ENCODE measurements around the gene PRDM9.
"Not testable (repeated sequence)": the region's sequence is repeated elsewhere in the genome, so short reads cannot be mapped to it uniquely, and the experiment has no call there.

PRDM9 gene

DNA sequence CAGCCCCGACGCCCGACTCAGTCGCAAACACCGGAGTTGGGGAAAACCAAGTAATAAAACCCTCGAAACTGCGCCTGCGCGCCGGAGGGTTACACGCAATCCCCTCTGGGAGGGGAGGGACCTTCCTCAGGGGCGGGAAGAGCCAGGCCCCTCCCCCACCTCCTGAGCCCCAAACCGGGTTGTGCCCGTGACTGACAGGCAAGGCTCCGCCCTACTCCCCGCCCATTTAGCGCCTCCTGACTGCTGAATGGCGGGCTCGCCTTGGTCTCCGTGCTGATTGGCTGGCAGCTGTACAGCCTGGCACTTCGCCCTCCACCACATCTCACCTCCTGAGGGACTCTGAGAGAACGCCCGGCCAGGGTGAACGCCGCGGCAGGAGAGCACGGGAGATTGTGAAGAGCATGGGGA lies at the start of gene PRDM9:
TSS of gene PRDM9 (plus strand) at position 332 of the 408 bp plus-strand sequence. CDS start 1,425 bp downstream, outside the sequence.
- peak; percentile 55 for DNase-seq

DNA sequence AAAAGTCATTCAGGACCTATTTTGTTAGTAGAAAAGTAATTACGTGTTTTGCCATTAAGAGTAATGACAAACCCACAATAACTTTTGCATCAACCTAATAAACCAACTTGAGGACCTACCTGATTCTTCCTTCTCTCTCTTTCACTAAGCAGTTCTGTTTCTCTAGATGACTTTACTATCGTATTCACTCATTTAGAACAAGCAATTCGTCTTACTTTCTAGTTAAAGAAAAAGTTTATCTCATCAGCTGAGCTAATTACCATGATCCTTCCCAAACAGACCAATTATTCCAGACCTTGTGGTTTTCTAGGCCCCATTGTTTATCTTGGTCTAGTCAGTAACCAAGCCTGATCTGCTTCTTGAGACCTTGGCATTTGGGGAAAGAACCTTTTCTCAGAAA lies 49.6 kb upstream of the PRDM9 start:
- DNase-seq = no peak

DNA sequence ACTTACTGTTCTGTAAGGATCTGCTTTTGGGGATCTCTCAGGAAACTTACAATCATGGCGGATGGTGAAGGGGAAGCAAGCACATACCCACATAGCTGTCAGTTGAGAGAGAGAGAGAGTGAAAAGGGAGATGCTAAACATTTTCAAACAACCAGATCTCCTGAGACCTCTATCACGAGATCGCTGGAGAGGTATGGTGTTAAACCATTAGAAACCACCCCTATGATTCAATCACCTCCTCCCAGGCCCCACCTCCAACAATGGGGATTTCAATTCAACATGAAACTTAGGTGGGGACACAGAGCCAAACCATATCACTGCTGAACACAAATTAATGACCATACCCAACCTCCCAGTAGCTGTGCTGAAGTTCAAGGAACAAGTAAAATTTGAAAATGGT lies 48.2 kb upstream of the PRDM9 start:
- no peak for DNase-seq

DNA sequence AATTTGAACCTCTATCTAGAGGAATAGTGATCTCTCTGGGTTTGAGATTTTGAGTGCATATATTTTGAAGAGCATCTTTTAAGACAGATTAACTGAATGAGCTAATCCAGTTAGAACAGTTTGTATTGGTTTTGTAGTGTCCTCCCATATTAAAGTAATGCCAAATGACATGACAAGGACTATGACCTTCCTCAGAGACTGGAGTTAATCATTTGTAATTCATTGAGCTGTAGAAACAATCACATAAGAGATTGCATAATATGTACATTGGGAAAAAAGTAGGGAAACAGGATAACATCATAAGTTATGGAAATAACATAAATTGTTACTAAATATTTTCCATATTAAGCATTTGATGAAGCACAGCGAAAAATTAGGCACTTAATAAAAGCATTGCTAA lies 45.8 kb upstream of the PRDM9 start:
- DNase-seq = no peak

DNA sequence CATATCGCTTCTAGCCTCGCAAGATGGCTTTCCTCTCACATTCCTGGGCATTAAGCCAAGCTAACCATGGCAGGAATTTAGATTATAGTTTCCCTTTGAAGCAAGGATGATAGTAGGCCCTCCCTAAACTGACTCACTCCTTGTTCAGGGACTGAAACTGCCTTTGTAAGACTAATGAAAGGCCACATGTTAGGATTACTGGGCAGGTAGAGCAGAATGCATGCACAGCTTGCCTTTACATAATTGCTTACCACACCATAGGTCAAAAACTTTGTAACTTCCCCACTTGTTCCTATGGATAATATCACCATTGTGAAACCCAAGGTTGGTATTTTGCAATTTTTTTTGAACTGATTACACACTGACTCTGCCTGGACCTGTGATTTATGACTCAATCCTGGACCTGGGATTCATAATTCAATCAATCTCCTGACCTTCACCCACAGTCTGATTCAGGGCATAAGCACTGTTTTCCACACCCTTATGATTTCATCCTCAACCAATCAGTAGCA lies 41.0 kb upstream of the PRDM9 start:
- DNase-seq = no peak

DNA sequence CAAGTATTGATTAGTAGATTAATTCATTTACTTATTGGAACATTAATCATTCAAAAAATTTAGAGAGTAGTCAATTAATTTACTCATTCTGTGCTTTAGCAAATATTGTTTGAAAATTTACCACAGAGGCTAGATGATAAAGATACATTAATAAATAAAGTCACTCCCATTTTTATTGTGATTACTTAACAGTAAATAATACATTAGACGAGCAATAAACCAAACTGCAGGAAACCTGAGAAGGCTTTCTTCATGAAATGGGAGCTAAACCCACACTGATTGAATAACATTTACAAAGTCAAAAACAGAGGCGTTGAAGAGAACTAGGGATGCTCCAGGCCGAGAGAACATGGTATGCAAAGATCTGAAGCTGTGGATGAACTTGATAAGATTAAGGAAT lies 38.8 kb upstream of the PRDM9 start:
- DNase-seq = no peak

DNA sequence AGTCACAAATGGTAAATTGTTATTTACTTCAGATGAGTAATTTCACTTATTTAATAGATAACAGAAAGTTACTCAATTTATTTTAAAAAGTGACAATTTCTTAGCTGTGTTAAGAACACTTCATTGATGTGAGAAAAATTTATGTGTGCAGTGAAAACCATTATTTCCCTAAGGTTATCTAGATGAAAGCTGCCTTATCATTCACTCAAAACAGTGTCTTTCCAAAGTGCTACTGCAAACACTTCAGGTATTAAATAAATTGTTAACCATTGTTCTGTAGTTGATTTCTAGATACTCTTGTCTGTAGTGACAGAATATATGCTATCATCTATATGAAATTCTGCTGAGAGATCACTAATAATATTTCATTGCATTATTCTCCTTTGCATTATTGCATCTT lies 33.5 kb upstream of the PRDM9 start:
- DNase-seq = no peak

DNA sequence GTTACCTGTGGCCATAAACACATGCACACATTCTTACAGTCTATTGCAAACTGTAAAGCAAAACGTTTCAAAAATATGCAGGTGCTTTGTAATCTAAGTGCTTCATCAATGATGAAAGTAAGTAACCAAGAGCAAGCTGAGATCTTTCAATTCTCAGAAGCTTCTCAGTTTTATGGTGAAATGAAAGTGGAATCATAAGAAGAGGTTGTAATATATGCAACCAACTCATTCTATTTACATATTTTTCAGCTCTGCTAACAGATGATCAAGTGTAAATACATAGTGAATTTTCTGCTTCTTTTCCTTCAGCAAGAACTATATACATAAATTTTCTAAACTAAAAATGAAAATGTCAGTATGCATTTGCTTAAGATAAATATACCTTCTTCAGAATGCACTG lies 33.1 kb upstream of the PRDM9 start:
- no peak for DNase-seq

DNA sequence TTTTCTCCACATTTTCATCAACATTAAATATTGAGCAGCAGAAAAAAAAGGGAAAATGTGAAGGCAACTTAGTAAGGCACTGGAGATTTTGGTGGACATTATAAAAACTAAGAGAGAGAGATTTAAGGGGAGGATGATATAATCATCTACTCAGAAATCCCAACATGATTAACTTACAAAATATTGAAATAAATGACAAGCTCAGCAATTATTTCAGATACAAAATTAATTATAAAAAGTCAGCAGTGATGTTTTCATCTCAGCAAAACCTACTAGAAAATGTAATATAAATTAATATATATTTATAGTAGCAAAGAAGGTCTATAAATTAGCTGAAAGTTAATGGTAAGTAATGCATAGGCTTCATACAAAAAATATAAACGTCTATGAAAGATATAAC lies 30.8 kb upstream of the PRDM9 start:
- no peak for DNase-seq

DNA sequence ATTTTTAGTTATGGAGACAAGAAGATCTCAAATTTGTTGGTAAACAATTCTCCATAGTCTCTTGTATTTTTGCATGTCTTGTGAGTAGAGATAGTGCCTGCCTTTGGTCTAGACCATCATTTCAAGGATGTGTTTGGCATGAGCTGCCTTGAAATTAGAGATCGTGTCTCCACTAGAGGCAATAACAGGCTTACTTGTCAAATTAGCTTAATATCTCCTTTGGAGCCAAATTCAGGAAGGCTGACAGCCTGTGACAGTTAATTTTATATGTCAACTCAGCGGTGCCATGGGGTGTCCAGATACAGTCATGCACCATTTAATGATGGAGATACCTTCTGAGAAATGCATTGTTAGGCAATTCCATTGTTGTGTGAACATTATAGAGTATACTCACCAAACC lies 24.8 kb upstream of the PRDM9 start:
- DNase-seq = no peak

DNA sequence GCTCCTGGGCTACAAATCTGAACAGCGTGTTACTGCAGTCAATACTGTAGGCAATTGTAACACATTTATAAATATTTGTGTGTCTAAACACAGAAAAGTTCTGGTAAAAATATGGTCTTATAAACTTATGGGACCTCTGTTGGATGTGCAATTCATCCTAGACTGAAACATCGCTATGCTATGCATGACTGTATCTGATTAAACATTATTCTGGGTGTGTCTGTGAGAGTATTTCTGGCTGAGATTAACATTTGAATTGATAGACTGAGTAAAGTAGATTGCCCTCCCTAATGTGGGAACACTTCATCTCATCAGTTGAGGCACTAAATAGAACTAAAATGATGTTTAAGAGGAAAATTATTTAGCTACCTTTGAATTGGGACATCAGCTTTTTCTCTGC lies 24.3 kb upstream of the PRDM9 start:
- DNase-seq = no peak

DNA sequence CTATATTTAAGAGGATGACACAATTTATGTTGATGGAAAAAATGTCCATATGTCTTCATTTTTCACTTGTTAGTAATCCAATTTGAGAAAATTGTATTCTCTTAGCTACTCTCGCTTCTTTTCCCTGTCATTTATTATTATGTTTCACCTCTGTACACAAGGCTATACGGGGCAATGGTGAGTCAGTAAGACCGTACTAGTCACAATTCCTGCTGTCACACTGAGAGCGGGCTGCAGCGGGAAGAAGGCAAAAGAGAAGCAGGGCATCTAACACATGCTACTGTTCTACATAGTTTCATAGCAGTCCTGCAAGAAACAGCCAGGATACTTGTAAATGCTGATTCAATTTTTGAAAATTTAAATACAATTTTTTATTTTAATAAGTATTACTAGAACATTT lies 23.3 kb upstream of the PRDM9 start:
- DNase-seq = no peak

DNA sequence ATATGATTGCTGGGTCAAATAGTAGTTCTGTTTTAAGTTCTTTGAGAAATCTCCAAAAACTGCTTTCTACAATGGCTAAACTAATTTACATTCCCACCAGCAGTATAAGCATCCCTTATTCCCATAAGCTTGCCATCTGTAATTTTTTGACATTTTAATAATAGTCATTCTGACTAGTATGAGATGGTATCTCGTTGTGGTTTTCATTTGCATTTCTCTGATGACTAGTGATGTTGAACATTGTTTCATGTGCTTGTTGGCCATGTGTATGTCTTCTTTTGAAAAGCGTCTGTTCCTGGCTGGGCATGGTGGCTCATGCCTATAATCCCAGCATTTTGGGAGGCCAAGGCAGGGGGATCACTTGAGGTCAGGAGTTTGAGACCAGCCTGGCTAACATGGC lies 21.2 kb upstream of the PRDM9 start:
- not testable (repeated sequence) for DNase-seq

DNA sequence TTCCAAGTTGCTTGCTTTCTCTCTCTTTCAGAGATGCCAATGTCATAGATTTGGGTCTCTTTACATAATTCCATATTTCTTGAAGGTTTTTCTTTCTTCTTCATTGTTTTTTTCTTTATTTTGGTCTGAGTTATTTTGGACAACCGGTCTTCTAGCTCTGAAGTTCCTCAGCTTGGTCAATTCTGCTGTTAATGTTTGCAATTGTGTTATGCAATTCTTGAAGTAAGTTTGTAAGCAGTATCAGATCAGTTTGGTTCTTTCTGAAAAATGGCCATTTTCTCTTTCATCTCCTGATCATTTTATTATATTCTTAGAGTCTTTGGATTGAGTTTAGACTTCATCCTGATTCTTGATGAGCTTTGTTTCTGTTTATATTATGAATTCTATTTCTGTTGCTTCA lies 16.4 kb upstream of the PRDM9 start:
- no peak for DNase-seq

DNA sequence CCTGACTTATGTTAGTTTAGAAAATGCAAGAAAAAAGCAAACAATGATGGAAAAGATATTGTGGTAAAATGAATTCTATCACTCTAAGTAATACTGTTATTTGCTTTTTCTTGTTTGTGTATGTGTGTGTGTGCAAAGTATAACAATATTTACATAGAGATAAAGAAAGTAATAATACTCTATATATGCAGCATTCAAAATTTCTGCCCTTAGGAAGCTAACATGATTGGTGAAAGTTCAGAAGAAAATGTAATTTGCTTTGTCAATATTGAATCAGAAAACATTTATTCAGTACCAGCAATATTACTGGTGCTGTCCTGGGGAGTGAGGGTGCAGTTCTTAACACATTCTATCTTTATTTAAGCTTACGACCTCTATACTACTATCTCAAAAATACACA lies 12.9 kb upstream of the PRDM9 start:
- no peak for DNase-seq

DNA sequence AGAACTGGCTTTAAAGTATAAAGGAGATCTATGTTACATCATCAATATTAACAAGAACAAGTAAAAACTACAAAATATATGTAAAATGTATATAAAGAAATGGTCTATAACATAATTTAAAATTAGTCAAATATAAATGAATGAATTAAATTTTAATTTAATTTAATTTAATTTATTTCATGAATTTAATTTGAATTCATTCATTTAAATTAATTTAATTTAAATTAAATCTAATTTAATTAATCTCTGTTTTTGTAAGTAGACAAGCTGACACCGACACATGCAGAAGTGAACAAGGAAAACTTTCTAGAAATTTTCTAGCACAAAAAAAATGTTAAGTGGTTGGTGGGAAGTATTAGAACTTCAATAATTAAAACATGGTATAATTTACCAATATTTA lies 10.8 kb upstream of the PRDM9 start:
- DNase-seq = no peak

DNA sequence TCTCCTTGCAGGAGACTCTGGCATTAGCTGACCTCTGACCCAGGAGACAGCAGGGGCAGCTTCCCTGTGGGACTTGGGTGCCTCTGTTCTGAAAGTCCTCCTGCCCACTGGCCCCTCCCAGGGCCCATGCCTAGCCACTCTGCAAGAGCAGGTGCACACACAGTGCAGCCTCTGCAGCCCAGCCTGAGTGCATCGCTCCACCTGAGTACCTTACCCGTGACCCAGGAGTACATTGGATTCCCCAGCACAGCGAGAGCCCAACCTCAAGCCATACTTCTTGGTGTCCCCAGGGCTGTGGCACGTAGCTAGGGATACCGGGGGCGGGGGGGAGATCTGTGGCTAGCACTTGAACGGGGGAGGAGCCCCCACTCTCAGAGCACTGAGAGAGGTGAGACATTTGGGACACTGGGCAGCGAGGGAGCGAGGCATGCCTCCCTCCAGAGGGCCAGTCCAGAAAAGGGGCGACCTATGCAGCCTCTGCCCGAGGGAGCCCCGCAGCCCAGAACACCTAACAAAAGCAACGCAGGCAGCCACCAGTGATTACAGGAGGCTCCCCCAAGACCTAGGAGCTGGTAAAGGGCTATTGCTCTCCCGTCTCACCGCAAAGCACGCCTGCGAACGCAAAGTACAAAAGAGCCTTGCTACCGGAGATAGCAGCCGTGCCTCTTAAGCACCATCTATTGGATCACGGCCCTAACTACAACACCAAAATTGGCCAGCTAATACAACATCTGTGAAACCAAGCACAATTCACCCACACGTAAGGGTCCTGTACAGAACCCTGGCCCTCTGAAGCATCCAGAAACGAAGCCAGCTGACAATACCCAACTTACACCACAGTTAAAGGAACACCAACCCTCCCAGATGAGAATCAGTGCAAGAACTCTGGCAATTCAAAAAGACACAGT lies 826 bp upstream of the PRDM9 start:
- DNase-seq = peak; percentile 74

DNA sequence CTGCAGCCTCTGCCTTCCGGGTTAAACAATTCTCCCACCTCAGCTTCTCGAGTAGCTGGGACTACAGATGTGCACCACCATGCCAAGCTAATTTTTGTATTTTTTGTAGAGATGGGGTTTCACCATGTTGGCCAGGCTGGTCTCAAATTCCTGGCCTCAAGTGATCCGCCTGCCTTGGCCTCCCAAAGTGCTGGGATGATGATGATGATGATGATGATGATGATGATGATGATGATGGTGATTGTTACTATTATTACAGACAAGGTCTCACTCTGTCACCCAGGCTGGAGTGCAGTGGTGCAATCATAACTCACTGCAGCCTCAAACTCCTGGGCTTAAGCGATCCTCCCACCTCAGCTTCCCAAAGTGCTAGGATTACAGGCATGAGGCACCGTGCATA lies 3.0 kb downstream of the PRDM9 start:
- DNase-seq = not testable (repeated sequence)

DNA sequence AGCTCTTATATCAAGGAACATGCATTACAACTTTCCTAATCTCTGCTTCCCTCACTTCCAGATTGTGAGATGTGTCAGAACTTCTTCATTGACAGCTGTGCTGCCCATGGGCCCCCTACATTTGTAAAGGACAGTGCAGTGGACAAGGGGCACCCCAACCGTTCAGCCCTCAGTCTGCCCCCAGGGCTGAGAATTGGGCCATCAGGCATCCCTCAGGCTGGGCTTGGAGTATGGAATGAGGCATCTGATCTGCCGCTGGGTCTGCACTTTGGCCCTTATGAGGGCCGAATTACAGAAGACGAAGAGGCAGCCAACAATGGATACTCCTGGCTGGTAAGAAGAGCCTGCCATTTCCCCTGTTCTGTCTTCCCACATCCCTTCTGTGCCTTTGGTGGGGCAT lies 15.1 kb downstream of the PRDM9 start:
- no peak for DNase-seq

DNA sequence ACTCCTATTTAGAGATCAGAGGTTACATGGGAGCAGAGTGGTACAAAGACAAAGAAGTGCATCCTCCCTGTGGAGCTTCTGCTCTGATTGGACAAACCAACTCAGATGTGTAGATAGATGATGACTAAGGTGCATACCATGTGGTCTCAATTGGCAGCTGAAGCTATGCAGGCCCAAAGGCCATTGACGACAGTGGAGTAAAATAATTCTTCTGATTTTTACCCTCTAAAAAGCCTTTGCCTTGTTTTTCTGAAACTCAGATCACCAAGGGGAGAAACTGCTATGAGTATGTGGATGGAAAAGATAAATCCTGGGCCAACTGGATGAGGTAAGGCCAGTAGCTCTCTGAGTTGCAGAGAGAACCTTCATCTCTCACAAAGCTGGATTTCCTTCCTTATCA lies 15.6 kb downstream of the PRDM9 start:
- no peak for DNase-seq

DNA sequence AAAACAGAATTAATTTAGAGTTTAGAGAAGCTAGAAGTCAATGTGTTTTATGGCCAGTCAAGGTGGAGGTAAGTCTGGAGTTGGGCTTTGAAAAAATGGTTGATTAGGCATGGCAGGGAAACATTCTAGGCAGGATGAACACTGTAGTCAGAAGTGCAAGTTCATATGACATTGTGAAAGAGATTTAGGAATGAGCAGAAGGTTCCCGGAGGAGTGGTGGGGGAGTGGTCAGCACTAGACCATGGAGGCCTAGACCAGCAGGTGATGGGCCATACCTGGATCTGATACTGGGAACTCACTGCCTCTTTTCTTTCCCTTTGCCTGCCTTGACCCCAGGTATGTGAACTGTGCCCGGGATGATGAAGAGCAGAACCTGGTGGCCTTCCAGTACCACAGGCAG lies 16.6 kb downstream of the PRDM9 start:
- no peak for DNase-seq

DNA sequence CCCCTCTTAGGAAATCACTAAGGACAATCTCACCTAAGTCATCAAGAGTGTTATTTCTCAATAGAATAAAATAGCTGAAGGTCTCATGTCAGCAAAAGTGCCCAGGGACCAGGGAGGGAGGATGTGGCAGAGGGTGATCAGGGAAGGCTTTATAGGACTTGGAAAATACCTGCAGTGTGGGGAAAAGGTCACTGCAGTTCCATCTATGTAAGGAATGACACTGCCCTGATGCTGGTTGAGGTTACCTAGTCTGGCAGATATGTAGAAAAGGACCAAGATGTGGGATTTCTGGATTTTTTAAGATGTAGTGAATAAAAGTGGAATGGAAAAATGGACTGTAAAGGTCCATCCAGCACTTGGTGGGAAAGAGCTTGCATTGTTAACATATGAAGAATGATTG lies 18.3 kb downstream of the PRDM9 start:
- no peak for DNase-seq

DNA sequence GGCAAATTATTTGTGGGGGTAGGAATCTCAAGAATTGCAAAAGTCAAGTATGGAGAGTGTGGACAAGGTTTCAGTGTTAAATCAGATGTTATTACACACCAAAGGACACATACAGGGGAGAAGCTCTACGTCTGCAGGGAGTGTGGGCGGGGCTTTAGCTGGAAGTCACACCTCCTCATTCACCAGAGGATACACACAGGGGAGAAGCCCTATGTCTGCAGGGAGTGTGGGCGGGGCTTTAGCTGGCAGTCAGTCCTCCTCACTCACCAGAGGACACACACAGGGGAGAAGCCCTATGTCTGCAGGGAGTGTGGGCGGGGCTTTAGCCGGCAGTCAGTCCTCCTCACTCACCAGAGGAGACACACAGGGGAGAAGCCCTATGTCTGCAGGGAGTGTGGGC lies 19.2 kb downstream of the PRDM9 start:
- DNase-seq = not testable (repeated sequence)

DNA sequence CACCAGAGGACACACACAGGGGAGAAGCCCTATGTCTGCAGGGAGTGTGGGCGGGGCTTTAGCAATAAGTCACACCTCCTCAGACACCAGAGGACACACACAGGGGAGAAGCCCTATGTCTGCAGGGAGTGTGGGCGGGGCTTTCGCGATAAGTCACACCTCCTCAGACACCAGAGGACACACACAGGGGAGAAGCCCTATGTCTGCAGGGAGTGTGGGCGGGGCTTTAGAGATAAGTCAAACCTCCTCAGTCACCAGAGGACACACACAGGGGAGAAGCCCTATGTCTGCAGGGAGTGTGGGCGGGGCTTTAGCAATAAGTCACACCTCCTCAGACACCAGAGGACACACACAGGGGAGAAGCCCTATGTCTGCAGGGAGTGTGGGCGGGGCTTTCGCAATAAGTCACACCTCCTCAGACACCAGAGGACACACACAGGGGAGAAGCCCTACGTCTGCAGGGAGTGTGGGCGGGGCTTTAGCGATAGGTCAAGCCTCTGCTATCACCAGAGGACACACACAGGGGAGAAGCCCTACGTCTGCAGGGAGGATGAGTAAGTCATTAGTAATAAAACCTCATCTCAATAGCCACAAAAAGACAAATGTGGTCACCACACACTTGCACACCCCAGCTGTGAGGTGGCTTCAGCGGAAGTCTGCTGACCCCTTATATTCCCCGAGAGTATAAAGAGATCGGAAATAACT lies 20.0 kb downstream of the PRDM9 start:
- DNase-seq = not testable (repeated sequence)

All from islet precursor cell (in vitro differentiated cells).